OCI-LY1 (cell line): Measurements from ENCODE around the gene BPHL.

Source experiments
- EZH2 ChIP-seq: fragments of 200-600 bp; sonication (generic), shearing (Covaris generic); IDR thresholded peaks from 2 replicates; pipeline ENCODE4 v1.8.0; 2017; ENCODE audit warnings: borderline replicate concordance, mixed run types, mild to moderate bottlenecking, antibody characterized with exemption, low read length, moderate library complexity, mixed read lengths
- TF ChIP-seq, protein P1 (sequence below): fragments of 200-600 bp; sonication (generic), shearing (Covaris generic); IDR thresholded peaks from 2 replicates; pipeline ENCODE4 v1.5.1; 2017; ENCODE audit warnings: mild to moderate bottlenecking, antibody characterized with exemption, low read length, moderate library complexity, mixed read lengths

DNA sequence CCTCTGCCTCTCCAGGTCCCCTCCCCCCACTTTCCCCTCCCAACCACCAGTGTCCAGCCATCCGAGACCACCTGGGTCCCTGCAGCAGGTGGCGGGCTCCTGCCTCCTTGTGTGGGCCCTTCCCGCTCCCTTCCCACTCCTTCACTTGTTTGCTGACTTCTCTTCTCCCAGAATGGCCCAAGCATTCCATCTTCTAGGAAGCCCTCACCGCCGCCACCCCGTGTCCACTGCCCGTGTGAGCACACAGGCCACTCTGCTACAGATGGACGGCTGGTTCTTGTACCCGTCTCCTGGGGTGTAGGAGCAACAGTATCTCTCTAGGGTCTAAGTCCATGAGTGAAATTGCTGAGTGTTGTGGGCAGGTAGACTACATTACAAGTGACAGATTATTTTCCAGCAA is 15.0 kb downstream of the BPHL start:
- TF ChIP-seq, protein P1, sequence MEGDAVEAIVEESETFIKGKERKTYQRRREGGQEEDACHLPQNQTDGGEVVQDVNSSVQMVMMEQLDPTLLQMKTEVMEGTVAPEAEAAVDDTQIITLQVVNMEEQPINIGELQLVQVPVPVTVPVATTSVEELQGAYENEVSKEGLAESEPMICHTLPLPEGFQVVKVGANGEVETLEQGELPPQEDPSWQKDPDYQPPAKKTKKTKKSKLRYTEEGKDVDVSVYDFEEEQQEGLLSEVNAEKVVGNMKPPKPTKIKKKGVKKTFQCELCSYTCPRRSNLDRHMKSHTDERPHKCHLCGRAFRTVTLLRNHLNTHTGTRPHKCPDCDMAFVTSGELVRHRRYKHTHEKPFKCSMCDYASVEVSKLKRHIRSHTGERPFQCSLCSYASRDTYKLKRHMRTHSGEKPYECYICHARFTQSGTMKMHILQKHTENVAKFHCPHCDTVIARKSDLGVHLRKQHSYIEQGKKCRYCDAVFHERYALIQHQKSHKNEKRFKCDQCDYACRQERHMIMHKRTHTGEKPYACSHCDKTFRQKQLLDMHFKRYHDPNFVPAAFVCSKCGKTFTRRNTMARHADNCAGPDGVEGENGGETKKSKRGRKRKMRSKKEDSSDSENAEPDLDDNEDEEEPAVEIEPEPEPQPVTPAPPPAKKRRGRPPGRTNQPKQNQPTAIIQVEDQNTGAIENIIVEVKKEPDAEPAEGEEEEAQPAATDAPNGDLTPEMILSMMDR: no peak
- no peak for TF ChIP-seq EZH2
